ENCODE measurements around the gene ACER3.

DNA sequence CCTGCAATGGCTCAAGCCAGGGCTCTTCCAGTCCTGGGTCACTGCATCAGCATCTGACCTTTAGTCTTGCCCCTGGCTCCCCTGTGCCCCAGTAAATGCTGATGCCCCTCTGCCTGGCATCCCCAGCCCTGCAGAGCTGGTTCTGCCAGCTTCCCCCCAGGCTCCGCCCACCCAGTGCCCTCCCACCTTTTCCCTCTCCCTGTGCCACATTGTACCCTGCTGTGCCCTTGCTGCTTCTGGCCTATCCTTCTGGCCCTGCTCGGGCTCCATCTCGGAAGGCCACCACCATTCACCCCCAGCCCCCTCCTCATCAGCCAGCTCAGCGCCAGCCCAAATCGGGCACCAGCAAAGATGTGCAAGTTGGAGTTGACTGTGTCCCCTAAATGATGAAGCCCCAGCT is 213.5 kb downstream of the ACER3 start:
- TF ChIP-seq TAF1 (IDR thresholded peaks at IDR 0.05; ENCODE audit: low read depth) (no peak), POLR2AphosphoS5 (IDR thresholded peaks at IDR 0.05) (no peak), EZH2 (IDR thresholded peaks at IDR 0.05; ENCODE audit: borderline replicate concordance, insufficient read depth, low read length, poor library complexity, severe bottlenecking) (no peak)
- TF ChIP-seq, protein P1, sequence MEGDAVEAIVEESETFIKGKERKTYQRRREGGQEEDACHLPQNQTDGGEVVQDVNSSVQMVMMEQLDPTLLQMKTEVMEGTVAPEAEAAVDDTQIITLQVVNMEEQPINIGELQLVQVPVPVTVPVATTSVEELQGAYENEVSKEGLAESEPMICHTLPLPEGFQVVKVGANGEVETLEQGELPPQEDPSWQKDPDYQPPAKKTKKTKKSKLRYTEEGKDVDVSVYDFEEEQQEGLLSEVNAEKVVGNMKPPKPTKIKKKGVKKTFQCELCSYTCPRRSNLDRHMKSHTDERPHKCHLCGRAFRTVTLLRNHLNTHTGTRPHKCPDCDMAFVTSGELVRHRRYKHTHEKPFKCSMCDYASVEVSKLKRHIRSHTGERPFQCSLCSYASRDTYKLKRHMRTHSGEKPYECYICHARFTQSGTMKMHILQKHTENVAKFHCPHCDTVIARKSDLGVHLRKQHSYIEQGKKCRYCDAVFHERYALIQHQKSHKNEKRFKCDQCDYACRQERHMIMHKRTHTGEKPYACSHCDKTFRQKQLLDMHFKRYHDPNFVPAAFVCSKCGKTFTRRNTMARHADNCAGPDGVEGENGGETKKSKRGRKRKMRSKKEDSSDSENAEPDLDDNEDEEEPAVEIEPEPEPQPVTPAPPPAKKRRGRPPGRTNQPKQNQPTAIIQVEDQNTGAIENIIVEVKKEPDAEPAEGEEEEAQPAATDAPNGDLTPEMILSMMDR (IDR thresholded peaks at IDR 0.05; ENCODE audit: poor library complexity, severe bottlenecking) = no peak
